ENCODE data around the gene COL6A2. TPM values are rescaled to one million over a fixed set of nuclear protein-coding genes. Genes with fewer than 3 reads are reported as not detected.
"Not testable (repeated sequence)": the region's sequence is repeated elsewhere in the genome, so short reads cannot be mapped to it uniquely, and the experiment has no call there.

The COL6A2 gene
- total and polyA plus RNA-seq, 10 donors: 101 to 259 (median 192) TPM

DNA sequence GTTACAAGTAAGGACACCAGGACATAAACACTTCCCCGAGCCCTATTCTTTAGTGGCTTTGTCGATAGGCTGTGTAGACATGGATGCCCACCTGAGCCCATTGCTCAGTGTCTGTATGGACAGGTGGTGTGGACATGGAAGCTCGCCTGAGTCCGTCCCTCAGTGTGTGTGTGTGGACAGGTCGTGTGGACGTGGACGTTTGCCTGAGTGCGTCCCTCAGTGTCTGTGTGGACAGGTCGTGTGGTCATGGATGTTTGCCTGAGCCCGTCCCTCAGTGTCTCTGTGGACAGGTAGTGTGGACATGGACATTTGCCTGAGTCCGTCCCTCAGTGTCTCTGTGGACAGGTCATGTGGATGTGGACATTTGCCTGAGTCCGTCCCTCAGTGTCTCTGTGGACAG lies 38.7 kb upstream of the COL6A2 start:
- Histone ChIP-seq H3K27ac (peak overlapping the region in 1 of 8 donors; percentile 21), H3K36me3 (no peaks in the 10 kb centered on the region), H3K4me1 (peaks cover 9 to 32% (median 19%) of the 10 kb centered on the region in 6 donors), H3K27me3 (replicated peaks in 1 of 7) (peaks cover 0 to 73% (median 7%) of the 10 kb centered on the region in 7 donors), H3K4me3 (no peak overlapping the region), H3K9me3 (peaks cover 0 to 26% (median 6%) of the 10 kb centered on the region in 8 donors)
- intact Hi-C loops (cut with DNase I; ENCODE audit: low total_unique reads): no loop called here
- WGBS, 5 donors: 85 to 91% (median 90%) methylated on average over 12 of the region's 12 CpGs
- no peak for TF ChIP-seq POLR2AphosphoS5 (IDR thresholded peaks at IDR 0.05)
- TF ChIP-seq, protein P1, sequence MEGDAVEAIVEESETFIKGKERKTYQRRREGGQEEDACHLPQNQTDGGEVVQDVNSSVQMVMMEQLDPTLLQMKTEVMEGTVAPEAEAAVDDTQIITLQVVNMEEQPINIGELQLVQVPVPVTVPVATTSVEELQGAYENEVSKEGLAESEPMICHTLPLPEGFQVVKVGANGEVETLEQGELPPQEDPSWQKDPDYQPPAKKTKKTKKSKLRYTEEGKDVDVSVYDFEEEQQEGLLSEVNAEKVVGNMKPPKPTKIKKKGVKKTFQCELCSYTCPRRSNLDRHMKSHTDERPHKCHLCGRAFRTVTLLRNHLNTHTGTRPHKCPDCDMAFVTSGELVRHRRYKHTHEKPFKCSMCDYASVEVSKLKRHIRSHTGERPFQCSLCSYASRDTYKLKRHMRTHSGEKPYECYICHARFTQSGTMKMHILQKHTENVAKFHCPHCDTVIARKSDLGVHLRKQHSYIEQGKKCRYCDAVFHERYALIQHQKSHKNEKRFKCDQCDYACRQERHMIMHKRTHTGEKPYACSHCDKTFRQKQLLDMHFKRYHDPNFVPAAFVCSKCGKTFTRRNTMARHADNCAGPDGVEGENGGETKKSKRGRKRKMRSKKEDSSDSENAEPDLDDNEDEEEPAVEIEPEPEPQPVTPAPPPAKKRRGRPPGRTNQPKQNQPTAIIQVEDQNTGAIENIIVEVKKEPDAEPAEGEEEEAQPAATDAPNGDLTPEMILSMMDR (IDR thresholded peaks at IDR 0.05 in 8 of 11, conservative IDR thresholded peaks at IDR 0.05 in 3 of 11): no peak
- no peak for TF ChIP-seq POLR2A (IDR thresholded peaks at IDR 0.05)
- DNase-seq: no peak

DNA sequence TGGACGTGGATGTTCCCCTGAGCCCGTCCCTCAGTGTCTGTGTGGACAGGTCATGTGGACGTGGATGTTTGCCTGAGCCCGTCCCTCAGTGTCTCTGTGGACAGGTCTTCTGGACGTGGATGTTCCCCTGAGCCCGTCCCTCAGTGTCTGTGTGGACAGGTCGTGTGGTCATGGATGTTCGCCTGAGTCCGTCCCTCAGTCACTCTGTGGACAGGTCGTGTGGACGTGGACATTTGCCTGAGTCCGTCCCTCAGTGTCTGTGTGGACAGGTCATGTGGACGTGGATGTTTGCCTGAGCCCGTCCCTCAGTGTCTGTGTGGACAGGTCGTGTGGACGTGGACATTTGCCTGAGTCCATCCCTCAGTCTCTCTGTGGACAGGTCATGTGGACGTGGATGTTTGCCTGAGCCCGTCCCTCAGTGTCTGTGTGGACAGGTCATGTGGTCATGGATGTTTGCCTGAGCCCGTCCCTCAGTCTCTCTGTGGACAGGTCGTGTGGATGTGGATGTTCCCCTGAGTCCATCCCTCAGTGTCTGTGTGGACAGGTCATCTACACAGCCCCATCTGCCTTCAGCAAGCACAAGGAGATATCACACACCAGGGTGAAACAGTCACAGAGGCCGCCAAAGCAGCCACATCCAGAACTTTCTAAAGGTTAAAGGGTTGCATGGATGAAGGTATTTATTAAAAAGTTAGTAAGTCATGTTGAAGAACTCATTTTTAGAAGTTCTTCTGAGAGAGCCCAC lies 38.0 kb upstream of the COL6A2 start:
- Histone ChIP-seq H3K9me3 (peaks cover 0 to 26% (median 6%) of the 10 kb centered on the region in 8 donors), H3K27ac (peak overlapping the region in 7 of 8 donors; percentile 46 to 75 (median 66)), H3K4me1 (peaks cover 9 to 29% (median 19%) of the 10 kb centered on the region in 6 donors), H3K27me3 (replicated peaks in 1 of 7) (peaks cover 0 to 77% (median 7%) of the 10 kb centered on the region in 7 donors)
- DNase-seq; H3K36me3 ChIP-seq; intact Hi-C loops (cut with DNase I; ENCODE audit: low total_unique reads); H3K4me3 ChIP-seq: not testable (repeated sequence)
- 84 to 96% (median 91%) methylated on average over 20 to 21 of the region's 21 CpGs for WGBS, 5 donors

DNA sequence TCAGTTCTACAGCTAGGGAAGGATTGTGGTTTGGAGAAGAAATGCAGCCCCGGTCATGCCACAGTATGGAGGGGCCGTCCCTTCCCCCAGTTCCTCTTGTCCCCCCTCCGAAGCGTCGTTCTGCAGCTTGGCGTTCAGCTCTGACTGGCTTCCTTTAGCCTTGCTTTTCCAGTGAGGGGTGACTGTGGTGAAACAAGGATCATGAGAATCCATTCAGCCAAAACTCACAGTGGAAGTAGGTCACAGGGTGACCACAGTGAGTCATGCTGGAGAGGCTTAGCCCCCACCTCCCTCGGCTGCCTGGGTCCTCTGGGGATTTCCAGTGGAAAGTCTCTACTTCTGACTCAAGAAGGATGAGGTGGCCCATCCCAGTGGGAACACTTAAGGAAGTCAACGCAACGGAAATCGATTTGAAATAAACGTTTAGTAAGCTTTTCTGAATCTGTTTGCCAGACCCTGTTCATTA lies 37.3 kb upstream of the COL6A2 start:
- WGBS, 5 donors: 27 to 36% (median 32%) methylated on average over 11 of the region's 11 CpGs
- peak overlapping the region in 7 of 8 donors; percentile 46 to 75 (median 66) for H3K27ac ChIP-seq
- peaks cover 0 to 26% (median 6%) of the 10 kb centered on the region in 8 donors for H3K9me3 ChIP-seq
- DNase-seq: peak; percentile 56
- H3K4me1 ChIP-seq: peaks cover 11 to 32% (median 24%) of the 10 kb centered on the region in 6 donors
- TF ChIP-seq, protein P1 (IDR thresholded peaks at IDR 0.05 in 8 of 11, conservative IDR thresholded peaks at IDR 0.05 in 3 of 11): no peak
- TF ChIP-seq POLR2A (IDR thresholded peaks at IDR 0.05) (no peak), POLR2AphosphoS5 (IDR thresholded peaks at IDR 0.05) (peak in 2 of 3 donors; percentile 48 to 54)
- H3K4me3 ChIP-seq: no peak overlapping the region
- H3K36me3 ChIP-seq: no peaks in the 10 kb centered on the region
- H3K27me3 ChIP-seq (replicated peaks in 1 of 7): peaks cover 0 to 79% (median 7%) of the 10 kb centered on the region in 7 donors
- intact Hi-C loops (cut with DNase I; ENCODE audit: low total_unique reads): no loop called here

DNA sequence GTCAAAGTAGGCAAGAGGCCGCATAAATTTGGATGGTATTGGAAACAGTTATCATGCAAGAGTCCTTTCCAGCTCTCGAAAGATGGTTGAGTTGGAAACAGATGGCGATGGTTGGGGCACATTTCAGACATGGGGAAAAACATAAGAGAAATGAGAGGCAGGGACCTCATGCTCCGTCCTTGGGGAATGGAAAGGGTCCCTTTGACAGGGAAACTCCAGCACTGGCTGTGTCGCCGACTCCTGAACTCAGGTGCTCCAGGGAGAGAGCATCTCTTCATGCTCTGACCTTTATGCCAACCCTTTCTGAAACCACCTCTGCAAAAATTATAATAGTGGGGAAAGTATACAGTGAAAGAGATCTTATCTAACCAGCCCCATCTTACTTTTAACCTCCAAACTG lies 36.8 kb upstream of the COL6A2 start:
- Histone ChIP-seq H3K4me1 (peaks cover 11 to 32% (median 23%) of the 10 kb centered on the region in 6 donors), H3K4me3 (no peak overlapping the region), H3K36me3 (no peaks in the 10 kb centered on the region), H3K27ac (peak overlapping the region in 7 of 8 donors; percentile 43 to 75 (median 61)), H3K9me3 (peaks cover 0 to 26% (median 6%) of the 10 kb centered on the region in 8 donors), H3K27me3 (replicated peaks in 1 of 7) (peaks cover 0 to 79% (median 7%) of the 10 kb centered on the region in 7 donors)
- WGBS, 5 donors: 76 to 88% (median 83%) methylated on average over 6 of the region's 6 CpGs
- TF ChIP-seq POLR2A (IDR thresholded peaks at IDR 0.05) (no peak), POLR2AphosphoS5 (IDR thresholded peaks at IDR 0.05) (no peak)
- TF ChIP-seq, protein P1 (IDR thresholded peaks at IDR 0.05 in 8 of 11, conservative IDR thresholded peaks at IDR 0.05 in 3 of 11): no peak
- intact Hi-C loops (cut with DNase I; ENCODE audit: low total_unique reads): no loop called here
- DNase-seq: no peak

All from spleen (tissue), 11 donors.